ENCODE measurements around the gene EPHA10. TPM values are rescaled to one million over a fixed set of nuclear protein-coding genes. Genes with fewer than 3 reads are reported as not detected.

The EPHA10 gene
- total and polyA plus RNA-seq, 9 donors = 0.04 to 0.27 (median 0.07) TPM; not detected in 4

DNA sequence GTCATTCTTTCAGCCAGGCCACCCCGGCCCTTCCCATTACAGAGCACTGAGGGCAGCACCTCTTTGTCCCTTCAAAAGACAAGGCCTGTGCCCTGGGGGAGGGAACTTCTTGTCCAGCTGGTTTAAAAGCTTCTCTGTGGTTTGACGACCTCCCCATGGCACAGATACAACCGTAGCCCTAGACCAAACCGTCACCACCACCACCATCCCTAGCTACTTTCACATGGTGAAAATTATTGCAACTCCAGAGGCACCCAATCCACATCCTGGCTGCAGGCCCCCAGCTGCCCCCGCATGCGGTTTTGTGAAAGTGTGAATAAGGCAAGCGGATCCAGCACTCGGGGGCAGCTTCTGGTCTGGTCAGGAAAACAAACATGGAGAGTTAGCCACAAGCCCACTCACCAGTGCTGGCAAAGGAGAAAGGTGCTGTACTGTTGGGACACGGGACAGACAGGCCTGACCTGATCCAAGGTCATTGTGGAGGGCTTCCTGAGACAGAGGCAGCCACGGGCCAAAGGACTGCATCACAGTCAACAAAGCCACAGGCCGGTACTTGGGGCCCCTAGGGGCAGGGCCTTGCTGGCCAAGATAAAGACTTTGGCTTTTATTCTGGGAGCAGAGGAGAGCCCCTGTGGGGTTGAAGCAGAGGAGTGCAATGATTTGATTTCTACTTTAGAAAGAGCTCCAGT is 41.4 kb downstream of the EPHA10 start:
- peaks cover 12% of the 10 kb centered on the region for H3K27me3 ChIP-seq (ENCODE audit: control insufficient read depth, insufficient read depth, low read length)
- no peak overlapping the region for H3K27ac ChIP-seq (ENCODE audit: low read length)
- no peak overlapping the region for H3K4me3 ChIP-seq (ENCODE audit: low read length)
- no peaks in the 10 kb centered on the region for H3K4me1 ChIP-seq (ENCODE audit: control insufficient read depth, insufficient read depth, low read length)
- DNase-seq = no peak
- H3K36me3 ChIP-seq (ENCODE audit: control insufficient read depth, insufficient read depth, low read length) = no peaks in the 10 kb centered on the region
- no peaks in the 10 kb centered on the region for H3K9me3 ChIP-seq (replicated peaks; ENCODE audit: control insufficient read depth, low read depth, low read length)
- 53% methylated on average over 11 of the region's 11 CpGs for WGBS (ENCODE audit: insufficient coverage)

DNA sequence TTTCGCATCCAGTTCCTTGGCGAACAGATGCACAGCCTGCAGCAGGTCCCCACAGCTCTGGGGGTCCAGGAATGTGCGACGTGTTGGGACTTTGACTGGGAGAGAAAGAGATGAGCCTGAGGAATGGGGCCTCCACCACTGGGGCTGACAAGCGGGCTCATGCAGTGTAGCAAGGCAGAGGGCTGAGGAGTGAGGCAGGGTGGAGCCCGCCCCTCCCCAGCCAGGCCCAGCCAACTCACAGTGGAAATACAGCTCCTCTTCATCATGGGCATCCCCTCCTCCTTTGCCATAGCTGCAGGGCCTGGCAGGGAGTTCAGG is 41.9 kb downstream of the EPHA10 start:
- H3K36me3 ChIP-seq (ENCODE audit: control insufficient read depth, insufficient read depth, low read length) = no peaks in the 10 kb centered on the region
- H3K4me3 ChIP-seq (ENCODE audit: low read length) = no peak overlapping the region
- H3K9me3 ChIP-seq (replicated peaks; ENCODE audit: control insufficient read depth, low read depth, low read length) = no peaks in the 10 kb centered on the region
- 75% methylated on average over 4 of the region's 6 CpGs for WGBS (ENCODE audit: insufficient coverage)
- H3K4me1 ChIP-seq (ENCODE audit: control insufficient read depth, insufficient read depth, low read length) = no peaks in the 10 kb centered on the region
- H3K27me3 ChIP-seq (ENCODE audit: control insufficient read depth, insufficient read depth, low read length) = peaks cover 12% of the 10 kb centered on the region
- DNase-seq = no peak
- no peak overlapping the region for H3K27ac ChIP-seq (ENCODE audit: low read length)

DNA sequence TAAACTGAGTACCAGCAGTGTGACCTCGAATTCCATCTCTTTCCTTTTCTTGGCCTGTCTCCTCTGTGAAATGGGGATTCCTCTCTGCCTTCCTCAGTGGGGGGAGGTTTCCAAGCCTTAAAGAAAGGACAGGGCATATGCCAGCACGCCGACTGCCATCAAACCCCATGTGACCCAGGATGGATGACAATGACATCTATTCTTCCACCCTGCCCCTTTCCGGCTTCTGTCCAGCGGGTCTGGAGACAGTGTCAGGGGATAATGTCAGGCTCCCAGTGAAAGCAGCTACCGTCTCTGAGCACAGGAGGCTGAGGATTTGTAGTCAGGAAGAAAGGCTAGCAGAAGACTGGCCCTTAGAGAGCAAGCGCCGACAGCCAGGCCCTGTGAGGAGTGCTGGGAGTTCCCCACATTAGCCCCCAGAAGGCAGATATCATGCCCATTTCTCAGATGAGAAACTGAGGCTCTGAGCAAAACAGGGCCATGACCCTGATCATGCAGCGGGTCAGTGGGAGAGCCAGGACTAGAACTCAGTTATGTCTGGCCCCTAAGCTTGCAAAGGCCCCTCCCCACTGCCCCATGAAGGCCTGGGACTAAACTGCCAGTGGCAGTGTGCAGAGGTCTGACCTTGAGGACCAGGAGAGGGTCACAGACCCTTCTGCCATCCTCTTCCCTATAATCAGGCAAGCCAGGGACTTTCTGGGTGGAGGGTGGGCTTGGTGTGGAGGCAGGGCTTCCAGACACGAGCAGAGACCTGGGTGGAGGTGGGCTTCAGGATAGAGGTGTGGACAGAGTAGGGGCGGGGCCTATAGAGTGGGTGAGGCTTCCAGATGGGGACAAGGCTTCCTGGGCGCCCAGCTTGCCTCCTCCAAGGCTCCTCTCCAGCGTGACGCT is 42.5 kb downstream of the EPHA10 start:
- WGBS (ENCODE audit: insufficient coverage) = 63% methylated on average over 7 of the region's 14 CpGs
- H3K4me3 ChIP-seq (ENCODE audit: low read length) = no peak overlapping the region
- no peaks in the 10 kb centered on the region for H3K9me3 ChIP-seq (replicated peaks; ENCODE audit: control insufficient read depth, low read depth, low read length)
- no peak overlapping the region for H3K27ac ChIP-seq (ENCODE audit: low read length)
- no peaks in the 10 kb centered on the region for H3K36me3 ChIP-seq (ENCODE audit: control insufficient read depth, insufficient read depth, low read length)
- peaks cover 12% of the 10 kb centered on the region for H3K27me3 ChIP-seq (ENCODE audit: control insufficient read depth, insufficient read depth, low read length)
- no peak for DNase-seq
- no peaks in the 10 kb centered on the region for H3K4me1 ChIP-seq (ENCODE audit: control insufficient read depth, insufficient read depth, low read length)

DNA sequence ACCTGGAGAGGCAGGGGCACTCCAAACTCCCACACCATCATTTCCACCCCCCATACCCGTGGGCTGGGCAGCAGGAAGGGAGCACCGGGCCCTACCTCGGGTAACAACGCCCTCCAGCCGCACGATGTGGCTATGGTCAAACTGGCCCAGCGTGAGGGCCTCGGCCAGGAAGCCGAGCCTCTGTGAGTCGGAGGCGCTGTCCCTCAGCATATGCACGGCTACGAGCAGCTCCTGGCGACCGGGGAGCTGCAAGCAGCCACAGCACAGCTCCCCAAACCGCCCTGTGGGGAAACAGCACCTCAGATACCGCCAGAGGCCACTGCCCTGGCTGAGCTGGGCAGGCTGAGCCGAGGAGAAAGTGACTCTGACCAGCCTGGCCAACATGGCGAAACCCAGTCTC is 43.4 kb downstream of the EPHA10 start:
- WGBS (ENCODE audit: insufficient coverage) = 41% methylated on average over 18 of the region's 19 CpGs
- Histone ChIP-seq H3K36me3 (ENCODE audit: control insufficient read depth, insufficient read depth, low read length) (no peaks in the 10 kb centered on the region), H3K9me3 (replicated peaks; ENCODE audit: control insufficient read depth, low read depth, low read length) (no peaks in the 10 kb centered on the region), H3K27ac (ENCODE audit: low read length) (no peak overlapping the region), H3K4me3 (ENCODE audit: low read length) (no peak overlapping the region), H3K4me1 (ENCODE audit: control insufficient read depth, insufficient read depth, low read length) (no peaks in the 10 kb centered on the region), H3K27me3 (ENCODE audit: control insufficient read depth, insufficient read depth, low read length) (peaks cover 4% of the 10 kb centered on the region)
- DNase-seq = no peak

DNA sequence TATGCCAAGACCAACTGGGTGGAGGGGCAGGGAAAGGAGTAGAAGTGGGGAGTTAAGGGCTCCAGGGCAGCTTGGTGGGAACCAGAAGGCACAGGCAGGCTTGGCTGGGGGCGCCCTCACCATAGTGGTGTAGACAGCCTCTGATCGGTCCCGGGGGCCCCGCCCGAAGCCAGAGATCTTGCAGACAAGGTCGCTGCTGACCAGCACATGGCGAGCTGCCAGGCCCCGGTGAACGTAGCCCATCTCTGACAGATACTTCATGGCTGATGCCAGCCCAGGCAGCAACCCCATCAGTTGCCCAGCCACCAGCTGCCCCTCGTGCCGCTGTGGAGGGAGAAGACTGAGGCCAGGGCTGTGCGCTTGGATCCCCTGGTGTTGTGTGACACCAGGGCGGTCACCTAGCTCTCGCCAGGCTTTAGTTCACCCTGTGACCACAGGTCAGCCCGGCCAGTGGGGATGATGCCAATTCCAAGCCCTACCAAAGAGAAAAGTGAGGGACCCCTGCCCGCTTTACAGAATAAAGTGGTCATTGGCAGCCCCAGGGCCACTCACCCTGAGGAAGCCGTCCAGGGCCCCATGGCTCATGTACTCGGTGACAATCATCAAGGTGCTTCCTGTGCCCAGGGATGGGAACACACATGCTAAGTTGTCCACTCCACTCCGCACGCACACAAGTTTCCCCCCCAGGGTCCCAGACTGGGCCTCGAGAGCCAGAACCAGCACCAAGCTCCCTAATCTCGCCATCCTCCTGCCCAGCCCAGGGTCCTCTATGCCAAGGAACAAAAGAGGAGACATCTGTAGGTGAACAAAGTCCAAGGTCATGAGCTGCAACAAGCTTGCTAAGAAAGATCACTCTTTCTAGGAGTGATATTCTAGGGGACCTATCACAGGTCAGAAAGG is 44.4 kb downstream of the EPHA10 start:
- Histone ChIP-seq H3K9me3 (replicated peaks; ENCODE audit: control insufficient read depth, low read depth, low read length) (no peaks in the 10 kb centered on the region), H3K27me3 (ENCODE audit: control insufficient read depth, insufficient read depth, low read length) (peaks cover 2% of the 10 kb centered on the region), H3K36me3 (ENCODE audit: control insufficient read depth, insufficient read depth, low read length) (no peaks in the 10 kb centered on the region), H3K4me3 (ENCODE audit: low read length) (no peak overlapping the region), H3K27ac (ENCODE audit: low read length) (no peak overlapping the region), H3K4me1 (ENCODE audit: control insufficient read depth, insufficient read depth, low read length) (no peaks in the 10 kb centered on the region)
- 82% methylated on average over 22 of the region's 22 CpGs for WGBS (ENCODE audit: insufficient coverage)
- DNase-seq = no peak

DNA sequence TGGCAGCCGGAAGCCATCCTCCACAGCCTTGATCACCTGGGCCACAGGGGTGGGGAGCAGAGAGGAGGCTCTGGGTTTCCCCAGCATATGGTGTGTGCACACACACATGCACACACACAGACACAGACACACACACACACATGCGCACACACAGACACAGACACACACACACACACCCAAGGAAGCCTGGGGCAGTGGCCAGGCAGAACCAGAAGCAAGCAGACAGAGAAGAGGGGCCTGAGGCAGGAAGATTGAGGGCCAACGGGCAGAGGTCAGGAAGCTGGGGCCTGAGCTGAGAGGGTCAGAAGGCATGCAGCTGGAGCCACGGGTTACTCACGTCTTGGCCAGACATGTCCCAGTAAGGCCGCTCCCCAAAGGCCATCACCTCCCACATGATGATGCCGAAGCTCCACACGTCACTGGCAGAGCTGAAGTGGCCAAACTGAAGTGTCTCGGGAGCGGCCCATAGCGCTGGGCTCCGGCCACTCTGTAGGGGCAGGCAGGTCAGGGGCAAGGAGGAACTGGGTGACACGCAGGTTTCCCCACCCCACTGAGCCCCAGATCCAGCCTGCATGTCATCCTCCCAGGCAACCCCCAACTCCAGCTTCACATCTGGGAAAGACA is 45.2 kb downstream of the EPHA10 start:
- Histone ChIP-seq H3K9me3 (replicated peaks; ENCODE audit: control insufficient read depth, low read depth, low read length) (no peaks in the 10 kb centered on the region), H3K36me3 (ENCODE audit: control insufficient read depth, insufficient read depth, low read length) (no peaks in the 10 kb centered on the region), H3K4me1 (ENCODE audit: control insufficient read depth, insufficient read depth, low read length) (no peaks in the 10 kb centered on the region), H3K27ac (ENCODE audit: low read length) (no peak overlapping the region), H3K27me3 (ENCODE audit: control insufficient read depth, insufficient read depth, low read length) (peaks cover 2% of the 10 kb centered on the region), H3K4me3 (ENCODE audit: low read length) (no peak overlapping the region)
- no peak for DNase-seq
- 68% methylated on average over 8 of the region's 13 CpGs for WGBS (ENCODE audit: insufficient coverage)

DNA sequence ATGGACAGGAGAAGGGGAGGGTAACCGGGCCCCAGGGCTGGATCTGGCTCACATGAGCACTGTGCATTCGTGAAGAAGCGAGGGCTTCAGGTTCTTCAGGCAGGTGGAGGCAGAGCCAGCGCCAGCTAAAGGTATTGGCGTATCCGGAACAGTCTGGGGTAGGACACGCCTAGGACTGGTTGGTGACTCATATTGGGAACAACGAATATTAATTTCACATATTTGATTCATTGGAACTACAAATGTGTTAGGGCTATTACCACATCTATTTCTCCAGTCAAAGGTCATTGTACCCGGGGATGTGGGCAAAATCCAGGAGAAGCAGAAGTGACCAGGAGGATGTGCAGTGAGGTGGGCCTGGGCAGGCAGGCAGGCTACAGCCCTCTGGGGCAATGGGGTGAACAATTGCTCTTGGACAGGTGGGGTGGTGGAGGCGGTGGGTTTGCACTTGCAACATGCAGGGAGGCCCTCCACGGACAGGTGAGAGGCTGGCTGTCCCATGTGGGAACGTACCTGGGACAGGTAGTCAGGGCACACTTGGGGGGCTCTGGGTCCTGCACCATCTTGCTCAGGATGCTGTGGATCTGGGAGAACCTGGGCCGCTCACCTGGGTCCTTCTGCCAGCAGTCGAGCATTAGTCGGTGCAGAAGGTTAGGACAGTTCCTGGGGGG is 45.9 kb downstream of the EPHA10 start:
- H3K9me3 ChIP-seq (replicated peaks; ENCODE audit: control insufficient read depth, low read depth, low read length) = no peaks in the 10 kb centered on the region
- no peak overlapping the region for H3K27ac ChIP-seq (ENCODE audit: low read length)
- no peak for DNase-seq
- peaks cover 2% of the 10 kb centered on the region for H3K27me3 ChIP-seq (ENCODE audit: control insufficient read depth, insufficient read depth, low read length)
- H3K36me3 ChIP-seq (ENCODE audit: control insufficient read depth, insufficient read depth, low read length) = no peaks in the 10 kb centered on the region
- 87% methylated on average over 8 of the region's 15 CpGs for WGBS (ENCODE audit: insufficient coverage)
- H3K4me3 ChIP-seq (ENCODE audit: low read length) = no peak overlapping the region
- H3K4me1 ChIP-seq (ENCODE audit: control insufficient read depth, insufficient read depth, low read length) = no peaks in the 10 kb centered on the region

DNA sequence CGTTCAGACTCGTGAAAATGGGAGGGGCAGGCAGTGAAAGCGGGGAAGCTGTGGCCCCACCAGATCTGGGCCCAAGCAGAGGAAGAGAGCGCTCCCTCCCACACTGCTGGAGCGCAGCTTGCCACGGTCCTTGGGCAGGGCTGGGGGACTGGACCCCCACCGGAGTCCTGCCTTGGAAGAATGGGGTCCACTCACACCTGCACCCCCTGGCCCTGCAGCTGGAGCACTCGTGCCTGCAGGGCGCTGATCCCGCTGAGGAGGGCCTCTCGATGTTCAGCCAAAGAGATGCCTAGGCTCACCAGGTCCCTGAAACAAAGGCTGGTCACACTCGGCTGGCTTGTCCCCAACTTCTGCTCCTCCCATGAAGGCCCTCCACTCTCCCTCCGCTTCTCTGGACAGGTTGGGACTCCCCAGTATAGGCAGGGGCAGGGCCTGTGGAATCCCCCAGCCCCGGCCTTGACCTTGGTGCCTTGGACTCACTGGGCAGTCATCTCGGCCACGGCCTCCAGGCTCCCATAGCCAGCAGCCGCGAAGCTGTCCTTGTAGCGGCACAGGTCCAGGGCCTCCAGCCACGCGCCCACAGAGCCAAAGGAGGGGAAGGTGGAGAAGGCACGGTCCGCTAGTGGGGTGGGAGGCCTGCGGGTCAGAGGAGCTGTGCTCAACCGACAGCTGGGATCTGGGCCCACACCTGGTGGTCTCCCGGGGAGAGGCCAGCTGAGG is 46.6 kb downstream of the EPHA10 start:
- WGBS (ENCODE audit: insufficient coverage) = 82% methylated on average over 21 of the region's 26 CpGs
- Histone ChIP-seq H3K9me3 (replicated peaks; ENCODE audit: control insufficient read depth, low read depth, low read length) (no peaks in the 10 kb centered on the region), H3K4me3 (ENCODE audit: low read length) (no peak overlapping the region), H3K27ac (ENCODE audit: low read length) (no peak overlapping the region), H3K27me3 (ENCODE audit: control insufficient read depth, insufficient read depth, low read length) (peaks cover 2% of the 10 kb centered on the region), H3K36me3 (ENCODE audit: control insufficient read depth, insufficient read depth, low read length) (no peaks in the 10 kb centered on the region), H3K4me1 (ENCODE audit: control insufficient read depth, insufficient read depth, low read length) (no peaks in the 10 kb centered on the region)
- no peak for DNase-seq

DNA sequence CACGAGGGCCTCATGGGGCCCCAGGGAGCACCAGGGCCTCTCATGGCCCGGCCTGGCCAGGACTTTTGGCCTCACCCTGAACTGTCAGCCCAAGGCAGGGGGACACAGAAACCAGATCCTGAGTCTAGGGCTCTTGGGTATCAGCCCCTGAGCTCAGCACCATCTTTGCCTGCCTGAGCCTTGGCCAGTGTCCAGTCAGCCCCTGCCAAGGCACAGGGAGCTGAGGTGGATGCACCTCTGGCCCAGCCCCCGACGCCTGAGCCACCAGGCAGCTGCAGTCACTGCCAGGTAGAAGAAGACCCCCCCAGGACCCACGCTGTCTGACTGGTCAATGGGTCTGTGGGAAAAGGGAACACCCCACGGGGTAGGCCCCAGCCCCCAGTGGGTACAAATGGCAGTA is 47.3 kb downstream of the EPHA10 start:
- no peak overlapping the region for H3K27ac ChIP-seq (ENCODE audit: low read length)
- 61% methylated on average over 4 of the region's 6 CpGs for WGBS (ENCODE audit: insufficient coverage)
- H3K4me3 ChIP-seq (ENCODE audit: low read length) = no peak overlapping the region
- peaks cover 2% of the 10 kb centered on the region for H3K27me3 ChIP-seq (ENCODE audit: control insufficient read depth, insufficient read depth, low read length)
- H3K36me3 ChIP-seq (ENCODE audit: control insufficient read depth, insufficient read depth, low read length) = no peaks in the 10 kb centered on the region
- no peak for DNase-seq
- H3K4me1 ChIP-seq (ENCODE audit: control insufficient read depth, insufficient read depth, low read length) = no peaks in the 10 kb centered on the region
- no peaks in the 10 kb centered on the region for H3K9me3 ChIP-seq (replicated peaks; ENCODE audit: control insufficient read depth, low read depth, low read length)
